ENCODE results near the gene ARIH2.

Gene ARIH2

GRCh38 chr3:48931944-48932580, 13.4 kb downstream of the ARIH2 start:
- Histone ChIP-seq H3K9ac (ENCODE audit: low read depth, low read length) (no peak overlapping the region), H3K4me3 (ENCODE audit: low read depth, low read length) (no peak overlapping the region), H3K36me3 (ENCODE audit: control insufficient read depth, insufficient read depth, low read length) (peaks cover 20% of the 10 kb centered on the region), H3K27me3 (ENCODE audit: control insufficient read depth, insufficient read depth, low read length) (no peaks in the 10 kb centered on the region), H3K9me3 (ENCODE audit: control insufficient read depth, insufficient read depth, low read length) (no peaks in the 10 kb centered on the region), H3K4me1 (ENCODE audit: control insufficient read depth, insufficient read depth, low read length) (no peaks in the 10 kb centered on the region)

GRCh38 chr3:48934333-48934991, 15.8 kb downstream of the ARIH2 start:
- H3K4me3 ChIP-seq (ENCODE audit: low read depth, low read length) = no peak overlapping the region
- H3K9ac ChIP-seq (ENCODE audit: low read depth, low read length) = no peak overlapping the region
- H3K9me3 ChIP-seq (ENCODE audit: control insufficient read depth, insufficient read depth, low read length) = no peaks in the 10 kb centered on the region
- H3K27me3 ChIP-seq (ENCODE audit: control insufficient read depth, insufficient read depth, low read length) = no peaks in the 10 kb centered on the region
- no peaks in the 10 kb centered on the region for H3K4me1 ChIP-seq (ENCODE audit: control insufficient read depth, insufficient read depth, low read length)
- peaks cover 10% of the 10 kb centered on the region for H3K36me3 ChIP-seq (ENCODE audit: control insufficient read depth, insufficient read depth, low read length)

DNA sequence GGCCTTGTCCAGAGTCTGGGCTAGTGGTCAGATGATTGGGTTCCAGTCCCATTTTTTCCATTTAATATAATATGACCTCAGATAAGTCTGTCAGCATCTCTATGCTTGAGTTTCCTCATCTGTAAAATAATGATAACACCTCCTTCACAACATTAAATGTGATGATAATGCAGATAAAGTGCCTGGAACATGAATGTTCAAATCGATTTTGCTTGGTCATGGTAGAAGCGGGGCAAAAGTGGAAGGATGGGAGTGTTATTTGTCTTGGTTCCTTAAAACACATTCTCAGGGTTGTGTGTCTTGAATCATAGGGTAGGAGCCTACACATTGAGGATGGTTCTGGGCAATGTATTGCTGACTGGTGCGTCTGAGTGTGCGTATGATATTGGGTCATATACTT, 16.9 kb downstream of the ARIH2 start:
- no peaks in the 10 kb centered on the region for H3K27me3 ChIP-seq (ENCODE audit: control insufficient read depth, insufficient read depth, low read length)

DNA sequence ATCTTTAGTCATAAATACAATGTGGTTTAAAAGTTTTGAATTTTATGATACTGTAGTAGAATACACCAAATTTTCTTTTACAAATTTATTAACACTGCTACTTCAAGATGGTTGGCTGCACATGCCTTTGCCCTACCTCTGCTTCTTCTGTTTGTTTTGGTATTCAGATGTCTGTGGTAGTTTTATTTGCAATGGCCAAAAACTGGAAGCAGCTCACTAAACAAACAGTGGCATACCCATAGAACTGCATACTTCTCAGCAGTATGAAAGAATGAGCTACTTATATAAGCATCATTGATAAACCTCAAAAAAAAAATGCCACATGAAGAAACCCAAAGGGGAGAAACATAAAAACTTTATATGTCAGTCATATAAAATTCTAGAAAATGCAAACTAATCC, 19.5 kb downstream of the ARIH2 start:
- Histone ChIP-seq H3K36me3 (ENCODE audit: control insufficient read depth, insufficient read depth, low read length) (peaks cover 6% of the 10 kb centered on the region), H3K9ac (ENCODE audit: low read depth, low read length) (no peak overlapping the region), H3K4me3 (ENCODE audit: low read depth, low read length) (no peak overlapping the region), H3K27me3 (ENCODE audit: control insufficient read depth, insufficient read depth, low read length) (no peaks in the 10 kb centered on the region), H3K9me3 (ENCODE audit: control insufficient read depth, insufficient read depth, low read length) (no peaks in the 10 kb centered on the region), H3K4me1 (ENCODE audit: control insufficient read depth, insufficient read depth, low read length) (no peaks in the 10 kb centered on the region)

More for the DNA sequence above, 16.9 kb downstream of the ARIH2 start:
- H3K9ac ChIP-seq (ENCODE audit: low read depth, low read length) = no peak overlapping the region
- H3K9me3 ChIP-seq (ENCODE audit: control insufficient read depth, insufficient read depth, low read length) = no peaks in the 10 kb centered on the region
- no peaks in the 10 kb centered on the region for H3K4me1 ChIP-seq (ENCODE audit: control insufficient read depth, insufficient read depth, low read length)
- H3K36me3 ChIP-seq (ENCODE audit: control insufficient read depth, insufficient read depth, low read length) = peaks cover 10% of the 10 kb centered on the region
- H3K4me3 ChIP-seq (ENCODE audit: low read depth, low read length) = no peak overlapping the region

- H3K4me1 ChIP-seq (ENCODE audit: control insufficient read depth, insufficient read depth, low read length) = no peaks in the 10 kb centered on the region
- no peak overlapping the region for H3K4me3 ChIP-seq (ENCODE audit: low read depth, low read length)
These were observed 20.0 kb downstream of the ARIH2 start for GRCh38 chr3:48938689-48939088.

DNA sequence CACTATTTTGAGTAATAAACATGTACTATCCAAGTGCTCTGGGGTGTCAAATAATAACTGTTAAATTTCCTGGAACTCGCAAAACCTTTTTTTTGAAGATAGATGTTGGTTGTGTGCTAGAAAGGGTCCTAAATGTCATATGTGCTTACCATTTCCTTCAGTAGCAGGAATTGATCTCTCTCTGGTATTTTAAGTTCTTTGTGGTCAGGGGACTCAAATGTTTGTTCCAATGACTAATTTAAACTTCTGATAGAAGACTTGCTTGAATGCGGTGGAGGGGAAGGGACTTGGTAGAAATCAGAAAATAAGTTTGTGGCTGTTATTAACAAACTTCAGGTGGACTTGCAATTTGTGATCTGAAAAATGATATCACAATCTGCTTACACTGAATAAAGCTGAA, 26.8 kb downstream of the ARIH2 start:
- Histone ChIP-seq H3K9ac (ENCODE audit: low read depth, low read length) (no peak overlapping the region), H3K36me3 (ENCODE audit: control insufficient read depth, insufficient read depth, low read length) (no peaks in the 10 kb centered on the region), H3K4me1 (ENCODE audit: control insufficient read depth, insufficient read depth, low read length) (peaks cover 5% of the 10 kb centered on the region)

More at GRCh38 chr3:48938689-48939088, 20.0 kb downstream of the ARIH2 start:
- Histone ChIP-seq H3K9me3 (ENCODE audit: control insufficient read depth, insufficient read depth, low read length) (no peaks in the 10 kb centered on the region), H3K27me3 (ENCODE audit: control insufficient read depth, insufficient read depth, low read length) (no peaks in the 10 kb centered on the region), H3K36me3 (ENCODE audit: control insufficient read depth, insufficient read depth, low read length) (peaks cover 4% of the 10 kb centered on the region), H3K9ac (ENCODE audit: low read depth, low read length) (no peak overlapping the region)

DNA sequence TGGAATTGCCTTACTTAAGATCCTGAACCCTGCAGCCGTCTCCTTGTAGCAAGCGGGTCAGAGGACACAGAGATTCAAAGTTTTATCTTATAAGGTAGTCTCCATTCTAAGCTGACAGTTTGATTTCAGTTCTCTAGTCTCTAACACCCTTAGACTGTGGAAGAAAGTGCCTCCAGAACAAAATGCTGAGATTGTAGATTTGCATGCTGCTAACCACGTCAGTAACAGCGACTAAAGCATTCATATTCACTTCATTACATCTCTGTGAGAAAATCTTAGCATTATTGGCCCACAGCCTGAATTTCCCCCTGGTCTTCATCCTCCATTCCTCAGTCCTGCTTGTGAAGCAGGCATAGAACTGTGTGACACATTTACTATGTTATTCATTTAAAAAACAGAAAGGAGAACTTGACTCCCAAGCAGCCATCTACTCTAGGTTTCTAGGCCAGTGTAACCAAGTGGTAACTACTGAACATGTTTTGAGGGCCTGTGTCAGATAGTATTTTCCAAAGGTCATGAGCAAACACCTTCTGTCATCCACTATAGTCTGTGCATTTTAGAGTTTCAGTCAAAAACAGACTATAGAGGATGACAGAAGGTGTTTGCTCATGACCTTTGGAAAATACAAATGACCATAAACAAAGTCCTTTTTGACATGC, 27.4 kb downstream of the ARIH2 start:
- peaks cover 5% of the 10 kb centered on the region for H3K4me1 ChIP-seq (ENCODE audit: control insufficient read depth, insufficient read depth, low read length)
- no peaks in the 10 kb centered on the region for H3K27me3 ChIP-seq (ENCODE audit: control insufficient read depth, insufficient read depth, low read length)
- no peak overlapping the region for H3K9ac ChIP-seq (ENCODE audit: low read depth, low read length)
- no peak overlapping the region for H3K4me3 ChIP-seq (ENCODE audit: low read depth, low read length)
- H3K9me3 ChIP-seq (ENCODE audit: control insufficient read depth, insufficient read depth, low read length) = no peaks in the 10 kb centered on the region
- no peaks in the 10 kb centered on the region for H3K36me3 ChIP-seq (ENCODE audit: control insufficient read depth, insufficient read depth, low read length)

More for the DNA sequence above, 26.8 kb downstream of the ARIH2 start:
- H3K27me3 ChIP-seq (ENCODE audit: control insufficient read depth, insufficient read depth, low read length) = no peaks in the 10 kb centered on the region
- H3K9me3 ChIP-seq (ENCODE audit: control insufficient read depth, insufficient read depth, low read length) = no peaks in the 10 kb centered on the region
- no peak overlapping the region for H3K4me3 ChIP-seq (ENCODE audit: low read depth, low read length)

- H3K27me3 ChIP-seq (ENCODE audit: control insufficient read depth, insufficient read depth, low read length) = no peaks in the 10 kb centered on the region
- H3K9me3 ChIP-seq (ENCODE audit: control insufficient read depth, insufficient read depth, low read length) = no peaks in the 10 kb centered on the region
- no peak overlapping the region for H3K9ac ChIP-seq (ENCODE audit: low read depth, low read length)
- H3K36me3 ChIP-seq (ENCODE audit: control insufficient read depth, insufficient read depth, low read length) = no peaks in the 10 kb centered on the region
- peaks cover 5% of the 10 kb centered on the region for H3K4me1 ChIP-seq (ENCODE audit: control insufficient read depth, insufficient read depth, low read length)
- no peak overlapping the region for H3K4me3 ChIP-seq (ENCODE audit: low read depth, low read length)
These were observed 30.7 kb downstream of the ARIH2 start for GRCh38 chr3:48949376-48949717.

DNA sequence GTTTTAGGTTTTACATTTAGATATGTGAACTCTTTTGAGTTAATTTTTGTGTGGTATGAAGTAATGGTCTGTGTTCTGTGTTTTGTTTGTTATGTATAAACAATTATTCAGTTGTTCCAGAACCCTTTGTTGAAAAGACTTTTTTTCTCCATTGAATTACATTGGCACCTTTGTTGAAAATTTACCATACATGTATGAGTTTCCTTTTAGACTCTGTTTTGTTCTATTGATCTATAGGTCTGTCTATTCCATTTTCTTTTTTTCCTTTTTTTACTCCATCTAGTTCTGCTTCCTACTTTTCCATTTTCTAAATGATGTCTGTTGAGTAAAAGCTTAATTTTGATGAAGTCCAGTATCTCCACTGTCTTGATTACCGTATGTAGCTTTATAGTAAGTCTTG, 31.4 kb downstream of the ARIH2 start:
- Histone ChIP-seq H3K36me3 (ENCODE audit: control insufficient read depth, insufficient read depth, low read length) (no peaks in the 10 kb centered on the region), H3K9me3 (ENCODE audit: control insufficient read depth, insufficient read depth, low read length) (no peaks in the 10 kb centered on the region), H3K4me1 (ENCODE audit: control insufficient read depth, insufficient read depth, low read length) (peaks cover 5% of the 10 kb centered on the region), H3K4me3 (ENCODE audit: low read depth, low read length) (no peak overlapping the region), H3K27me3 (ENCODE audit: control insufficient read depth, insufficient read depth, low read length) (no peaks in the 10 kb centered on the region), H3K9ac (ENCODE audit: low read depth, low read length) (no peak overlapping the region)

DNA sequence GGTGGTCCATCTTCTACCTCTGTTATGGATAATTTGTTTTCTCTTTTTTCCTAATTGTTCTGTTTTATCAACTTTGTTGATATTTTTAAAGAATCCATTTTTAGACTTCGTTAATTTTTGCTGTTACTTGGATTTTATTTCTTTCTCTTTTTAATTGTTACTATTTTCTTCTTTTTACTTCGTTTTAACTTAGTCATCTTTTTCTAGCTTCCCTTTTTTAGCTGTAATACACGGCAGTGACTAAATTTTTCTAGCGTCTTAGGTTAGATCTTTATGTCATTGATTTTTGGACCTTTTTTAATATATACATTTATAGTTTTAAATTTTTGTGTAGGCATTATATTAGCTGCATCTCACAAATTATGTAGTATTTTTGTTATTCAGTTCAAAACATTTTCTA, 33.1 kb downstream of the ARIH2 start:
- Histone ChIP-seq H3K4me1 (ENCODE audit: control insufficient read depth, insufficient read depth, low read length) (peaks cover 5% of the 10 kb centered on the region), H3K9me3 (ENCODE audit: control insufficient read depth, insufficient read depth, low read length) (no peaks in the 10 kb centered on the region), H3K4me3 (ENCODE audit: low read depth, low read length) (no peak overlapping the region), H3K36me3 (ENCODE audit: control insufficient read depth, insufficient read depth, low read length) (no peaks in the 10 kb centered on the region), H3K9ac (ENCODE audit: low read depth, low read length) (no peak overlapping the region), H3K27me3 (ENCODE audit: control insufficient read depth, insufficient read depth, low read length) (no peaks in the 10 kb centered on the region)

DNA sequence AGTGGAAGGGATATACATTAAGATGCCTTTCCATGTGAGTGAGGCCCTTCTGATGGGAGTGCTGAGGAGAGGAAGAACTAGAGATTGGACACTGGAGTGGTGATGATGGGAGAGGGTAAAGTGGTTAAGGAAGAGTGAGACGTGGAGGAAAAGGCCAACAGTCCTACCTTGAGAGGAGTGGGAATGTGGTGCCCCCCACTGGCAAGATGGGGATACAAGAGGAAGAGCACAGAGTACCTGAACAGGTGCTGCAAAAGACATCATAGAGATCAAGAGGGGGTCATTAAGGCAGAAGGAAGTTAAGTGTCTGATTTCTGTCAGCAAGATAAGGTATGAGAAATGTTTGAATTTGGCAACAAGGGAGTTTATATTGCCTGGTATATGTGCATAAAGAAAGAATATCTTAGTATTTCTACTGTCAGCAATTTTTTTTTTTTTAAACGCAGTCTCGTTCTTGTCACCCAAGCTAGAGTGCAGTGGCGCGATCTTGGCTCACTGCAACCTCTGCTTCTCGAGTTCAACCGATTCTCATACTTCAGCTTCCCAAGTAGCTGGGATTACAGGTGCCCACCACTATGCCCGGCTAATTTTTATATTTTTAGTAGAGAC, 34.0 kb downstream of the ARIH2 start:
- Histone ChIP-seq H3K4me1 (ENCODE audit: control insufficient read depth, insufficient read depth, low read length) (peaks cover 5% of the 10 kb centered on the region), H3K36me3 (ENCODE audit: control insufficient read depth, insufficient read depth, low read length) (no peaks in the 10 kb centered on the region), H3K9ac (ENCODE audit: low read depth, low read length) (no peak overlapping the region), H3K27me3 (ENCODE audit: control insufficient read depth, insufficient read depth, low read length) (no peaks in the 10 kb centered on the region), H3K4me3 (ENCODE audit: low read depth, low read length) (no peak overlapping the region), H3K9me3 (ENCODE audit: control insufficient read depth, insufficient read depth, low read length) (no peaks in the 10 kb centered on the region)

Data from iPS-15b (cell line).